ENCODE results near the gene ALMS1. TPM values are rescaled to one million over a fixed set of nuclear protein-coding genes. Genes with fewer than 3 reads are reported as not detected.
"Not testable (repeated sequence)": the region's sequence is repeated elsewhere in the genome, so short reads cannot be mapped to it uniquely, and the experiment has no call there.

Gene ALMS1
- total RNA-seq, 1 experiment from 2014 or later, result 27.6 TPM

GRCh38 chr2:73457982-73458381 lies 72.3 kb downstream of the ALMS1 start:
- intact Hi-C loops (cut with micrococcal nuclease), result no loop called here
- Histone ChIP-seq H3K9ac (ENCODE audit: low read length) (no peak overlapping the region), H3K4me2 (ENCODE audit: low read length) (no peak overlapping the region), H3K27me3 (ENCODE audit: low read length) (no peaks in the 10 kb centered on the region), H4K20me1 (ENCODE audit: low read length) (no peaks in the 10 kb centered on the region), H3K4me1 (ENCODE audit: insufficient read depth, low read length) (no peaks in the 10 kb centered on the region), H3K4me3 (ENCODE audit: low read length) (no peak overlapping the region), H3F3A (ENCODE audit: low read length, unreplicated experiment) (no peaks in the 10 kb centered on the region), H3K36me3 (ENCODE audit: low read depth, low read length) (peaks cover 11% of the 10 kb centered on the region; the same call in 1 of the 2 replicates), H3K9me3 (ENCODE audit: low read length) (no peaks in the 10 kb centered on the region), H3K9me2 (replicated peaks; ENCODE audit: low read length) (no peaks in the 10 kb centered on the region), H3K79me2 (ENCODE audit: low read length) (no peaks in the 10 kb centered on the region), H2AFZ (ENCODE audit: low read length) (no peak overlapping the region), H3K27ac (ENCODE audit: low read length) (no peak overlapping the region)
- POLR2A ChIA-PET (ENCODE audit: unreplicated experiment), result no interaction called here
- TF ChIP-seq EZH2 (IDR thresholded peaks at IDR 0.05; ENCODE audit: low read length, unreplicated experiment) (no peak), EZH2phosphoT487 (IDR thresholded peaks at IDR 0.05; ENCODE audit: borderline replicate concordance, low read length) (no peak)
- TF ChIP-seq, protein P1, sequence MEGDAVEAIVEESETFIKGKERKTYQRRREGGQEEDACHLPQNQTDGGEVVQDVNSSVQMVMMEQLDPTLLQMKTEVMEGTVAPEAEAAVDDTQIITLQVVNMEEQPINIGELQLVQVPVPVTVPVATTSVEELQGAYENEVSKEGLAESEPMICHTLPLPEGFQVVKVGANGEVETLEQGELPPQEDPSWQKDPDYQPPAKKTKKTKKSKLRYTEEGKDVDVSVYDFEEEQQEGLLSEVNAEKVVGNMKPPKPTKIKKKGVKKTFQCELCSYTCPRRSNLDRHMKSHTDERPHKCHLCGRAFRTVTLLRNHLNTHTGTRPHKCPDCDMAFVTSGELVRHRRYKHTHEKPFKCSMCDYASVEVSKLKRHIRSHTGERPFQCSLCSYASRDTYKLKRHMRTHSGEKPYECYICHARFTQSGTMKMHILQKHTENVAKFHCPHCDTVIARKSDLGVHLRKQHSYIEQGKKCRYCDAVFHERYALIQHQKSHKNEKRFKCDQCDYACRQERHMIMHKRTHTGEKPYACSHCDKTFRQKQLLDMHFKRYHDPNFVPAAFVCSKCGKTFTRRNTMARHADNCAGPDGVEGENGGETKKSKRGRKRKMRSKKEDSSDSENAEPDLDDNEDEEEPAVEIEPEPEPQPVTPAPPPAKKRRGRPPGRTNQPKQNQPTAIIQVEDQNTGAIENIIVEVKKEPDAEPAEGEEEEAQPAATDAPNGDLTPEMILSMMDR (conservative IDR thresholded peaks at IDR 0.05; ENCODE audit: low read depth, low read length), result no peak
- no TSS peak for BruUV-seq (replicated peaks)
- CTCF ChIA-PET, result no interaction called here
- ATAC-seq (no peak), DNase-seq (no peak)

DNA sequence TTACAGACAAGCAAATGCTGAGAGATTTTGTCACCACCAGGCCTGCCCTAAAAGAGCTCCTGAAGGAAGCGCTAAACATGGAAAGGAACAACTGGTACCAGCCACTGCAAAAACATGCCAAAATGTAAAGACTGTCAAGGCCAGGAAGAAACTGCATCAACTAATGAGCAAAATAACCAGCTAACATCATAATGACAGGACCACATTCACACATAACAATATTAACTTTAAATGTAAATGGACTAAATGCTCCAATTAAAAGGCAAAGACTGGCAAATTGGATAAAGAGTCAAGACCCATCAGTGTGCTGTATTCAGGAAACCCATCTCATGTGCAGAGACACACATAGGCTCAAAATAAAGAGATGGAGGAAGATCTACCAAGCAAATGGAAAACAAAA lies 76.8 kb downstream of the ALMS1 start:
- H3K79me2 ChIP-seq (ENCODE audit: low read length); H3K4me3 ChIP-seq (ENCODE audit: low read length); H3K4me2 ChIP-seq (ENCODE audit: low read length); H3K9me2 ChIP-seq (replicated peaks; ENCODE audit: low read length); H4K20me1 ChIP-seq (ENCODE audit: low read length); ATAC-seq; POLR2A ChIA-PET (ENCODE audit: unreplicated experiment); DNase-seq; H3K9me3 ChIP-seq (ENCODE audit: low read length); BruUV-seq (replicated peaks); H3K27ac ChIP-seq (ENCODE audit: low read length); intact Hi-C loops (cut with micrococcal nuclease); H3K9ac ChIP-seq (ENCODE audit: low read length); CTCF ChIA-PET; H3K27me3 ChIP-seq (ENCODE audit: low read length); H3K4me1 ChIP-seq (ENCODE audit: insufficient read depth, low read length); H3F3A ChIP-seq (ENCODE audit: low read length, unreplicated experiment); H2AFZ ChIP-seq (ENCODE audit: low read length): not testable (repeated sequence)
- peaks cover 11% of the 10 kb centered on the region; the same call in 1 of the 2 replicates for H3K36me3 ChIP-seq (ENCODE audit: low read depth, low read length)

GRCh38 chr2:73468376-73468775 lies 82.7 kb downstream of the ALMS1 start:
- Histone ChIP-seq H3K36me3 (ENCODE audit: low read depth, low read length) (no peaks in the 10 kb centered on the region), H4K20me1 (ENCODE audit: low read length) (no peaks in the 10 kb centered on the region), H3F3A (ENCODE audit: low read length, unreplicated experiment) (no peaks in the 10 kb centered on the region), H3K9ac (ENCODE audit: low read length) (no peak overlapping the region), H2AFZ (ENCODE audit: low read length) (no peak overlapping the region), H3K9me3 (ENCODE audit: low read length) (no peaks in the 10 kb centered on the region), H3K4me2 (ENCODE audit: low read length) (no peak overlapping the region), H3K4me3 (ENCODE audit: low read length) (no peak overlapping the region), H3K27me3 (ENCODE audit: low read length) (no peaks in the 10 kb centered on the region), H3K4me1 (ENCODE audit: insufficient read depth, low read length) (no peaks in the 10 kb centered on the region), H3K9me2 (replicated peaks; ENCODE audit: low read length) (no peaks in the 10 kb centered on the region), H3K27ac (ENCODE audit: low read length) (no peak overlapping the region), H3K79me2 (ENCODE audit: low read length) (no peaks in the 10 kb centered on the region)
- ChIA-PET CTCF (no interaction called here), POLR2A (ENCODE audit: unreplicated experiment) (no interaction called here)
- no peak for ATAC-seq
- intact Hi-C loops (cut with micrococcal nuclease), result no loop called here
- TF ChIP-seq, protein P1 (conservative IDR thresholded peaks at IDR 0.05; ENCODE audit: low read depth, low read length), result no peak
- TF ChIP-seq EZH2phosphoT487 (IDR thresholded peaks at IDR 0.05; ENCODE audit: borderline replicate concordance, low read length) (no peak), EZH2 (IDR thresholded peaks at IDR 0.05; ENCODE audit: low read length, unreplicated experiment) (no peak)
- BruUV-seq (replicated peaks), result no TSS peak
- no peak for DNase-seq

DNA sequence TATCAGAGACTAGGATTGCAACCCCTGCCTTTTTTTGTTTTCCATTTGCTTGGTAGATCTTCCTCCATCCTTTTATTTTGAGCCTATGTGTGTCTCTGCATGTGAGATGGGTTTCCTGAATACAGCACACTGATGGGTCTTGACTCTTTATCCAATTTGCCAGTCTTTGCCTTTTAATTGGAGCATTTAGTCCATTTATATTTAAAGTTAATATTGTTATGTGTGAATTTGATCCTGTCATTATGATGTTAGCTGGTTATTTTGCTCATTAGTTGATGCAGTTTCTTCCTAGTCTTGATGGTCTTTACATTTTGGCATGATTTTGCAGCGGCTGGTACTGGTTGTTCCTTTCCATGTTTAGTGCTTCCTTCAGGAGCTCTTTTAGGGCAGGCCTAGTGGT lies 98.2 kb downstream of the ALMS1 start:
- DNase-seq; ATAC-seq; H3K4me3 ChIP-seq (ENCODE audit: low read length); H3K4me1 ChIP-seq (ENCODE audit: insufficient read depth, low read length); H3K79me2 ChIP-seq (ENCODE audit: low read length); H3K27ac ChIP-seq (ENCODE audit: low read length); H3K9me2 ChIP-seq (replicated peaks; ENCODE audit: low read length); H4K20me1 ChIP-seq (ENCODE audit: low read length); H2AFZ ChIP-seq (ENCODE audit: low read length); H3F3A ChIP-seq (ENCODE audit: low read length, unreplicated experiment); intact Hi-C loops (cut with micrococcal nuclease); H3K36me3 ChIP-seq (ENCODE audit: low read depth, low read length); BruUV-seq (replicated peaks); CTCF ChIA-PET; POLR2A ChIA-PET (ENCODE audit: unreplicated experiment); H3K9ac ChIP-seq (ENCODE audit: low read length); H3K4me2 ChIP-seq (ENCODE audit: low read length); H3K27me3 ChIP-seq (ENCODE audit: low read length); H3K9me3 ChIP-seq (ENCODE audit: low read length): not testable (repeated sequence)

Measured in PC-3 (cell line).